Fibroblast of lung (primary cell): Measurements from ENCODE around the gene CCDC88C. TPM values are rescaled to one million over a fixed set of nuclear protein-coding genes. Genes with fewer than 3 reads are reported as not detected.
A peak's percentile ranks its signal among the peaks of the same experiment; 100 is the strongest.

Source experiments
- DNase-seq, 2 donors: peaks; one replicate each; pipeline versions ENCODE4 v3.0.0 to v3.0.0-alpha.2; 2010; ENCODE audit warnings: low read depth in 2 of 2
- H2AFZ ChIP-seq: 2 replicates; pipeline ENCODE4 v1.5.1; 2012; ENCODE audit warnings: low read length, control low read depth, inconsistent platforms
- H3K27ac ChIP-seq: 2 replicates; pipeline ENCODE4 v1.5.1; 2011; ENCODE audit warnings: low read length, control low read depth; ENCODE audit not compliant: insufficient read depth
- H3K27me3 ChIP-seq: 2 replicates; pipeline ENCODE4 v1.5.1; 2011; ENCODE audit warnings: mild to moderate bottlenecking, low read length; ENCODE audit not compliant: control insufficient read depth, insufficient read depth
- H3K36me3 ChIP-seq: 2 replicates; pipeline ENCODE4 v1.5.1; 2011; ENCODE audit warnings: low read length; ENCODE audit not compliant: control insufficient read depth, insufficient read depth
- H3K4me1 ChIP-seq: 2 replicates; pipeline ENCODE4 v1.5.1; 2011; ENCODE audit warnings: low read length; ENCODE audit not compliant: control insufficient read depth, insufficient read depth; ENCODE audit errors: extremely low read depth
- H3K4me2 ChIP-seq: 2 replicates; pipeline ENCODE4 v1.5.1; 2011; ENCODE audit warnings: low read length, control low read depth; ENCODE audit not compliant: insufficient read depth; ENCODE audit errors: extremely low read depth
- H3K4me3 ChIP-seq, 4 experiments: fragments of 200-600 bp in 1 of 4; sonication (generic) in 1 of 4; replicated peaks in 1 of 4; 2 replicates each; pipeline ENCODE4 v1.5.1; 2011 to 2016; ENCODE audit warnings: low read length in 4 of 4, low read depth in 3 of 4, mild to moderate bottlenecking in 3 of 4, control low read depth in 2 of 4, inconsistent platforms in 1 of 4, mixed read lengths in 1 of 4; ENCODE audit not compliant: insufficient read depth in 1 of 4; ENCODE audit errors: control extremely low read depth in 1 of 4
- H3K79me2 ChIP-seq: 2 replicates; pipeline ENCODE4 v1.5.1; 2012; ENCODE audit warnings: mild to moderate bottlenecking, low read length, inconsistent platforms; ENCODE audit not compliant: control insufficient read depth, insufficient read depth
- H3K9ac ChIP-seq: 2 replicates; pipeline ENCODE4 v1.5.1; 2011; ENCODE audit warnings: mild to moderate bottlenecking, low read length, control low read depth; ENCODE audit not compliant: insufficient read depth
- H3K9me3 ChIP-seq: 2 replicates; pipeline ENCODE4 v1.5.1; 2012; ENCODE audit warnings: low read depth, low read length; ENCODE audit not compliant: control insufficient read depth, insufficient read depth
- H4K20me1 ChIP-seq: 2 replicates; pipeline ENCODE4 v1.5.1; 2011; ENCODE audit warnings: low read length; ENCODE audit not compliant: control insufficient read depth, insufficient read depth; ENCODE audit errors: extremely low read depth
- EZH2 ChIP-seq: IDR thresholded peaks from 2 replicates; pipeline ENCODE4 v1.5.1; 2012; ENCODE audit warnings: low read length, control low read depth, mild to moderate bottlenecking; ENCODE audit errors: missing control alignments
- polyA minus RNA-seq: library from RNA; depleted of rRNA, polyadenylated mRNA; stranded (reverse); fragments of >200 nt; gene quantifications from 2 replicates; pipeline ENCODE4 v1.2.3, GENCODE V29; 2011; ENCODE audit warnings: low replicate concordance
- polyA plus RNA-seq, 2 donors: library from polyadenylated mRNA; depleted of rRNA in 1 of 2; stranded (reverse) in 1 of 2; unstranded in 1 of 2; fragments of >200 nt; gene quantifications; 2 replicates each; pipeline ENCODE4 v1.2.1, GENCODE V29; 2011 to 2012; ENCODE audit warnings: missing spikeins in 1 of 2
- total RNA-seq: library from RNA; depleted of rRNA; stranded (reverse); fragments of >200 nt; gene quantifications from 2 replicates; pipeline ENCODE4 v1.2.1, GENCODE V29; 2014
- TF ChIP-seq, protein P1 (sequence below), 2 donors: IDR thresholded peaks in 1 of 2; conservative IDR thresholded peaks in 1 of 2; 1 replicate in 1 of 2; 2 replicates in 1 of 2; pipeline ENCODE4 v1.5.1; 2011 to 2012; ENCODE audit warnings: low read length in 2 of 2, control low read depth in 1 of 2, inconsistent platforms in 1 of 2, low read depth in 1 of 2, mild to moderate bottlenecking in 1 of 2

CCDC88C gene, protein sequence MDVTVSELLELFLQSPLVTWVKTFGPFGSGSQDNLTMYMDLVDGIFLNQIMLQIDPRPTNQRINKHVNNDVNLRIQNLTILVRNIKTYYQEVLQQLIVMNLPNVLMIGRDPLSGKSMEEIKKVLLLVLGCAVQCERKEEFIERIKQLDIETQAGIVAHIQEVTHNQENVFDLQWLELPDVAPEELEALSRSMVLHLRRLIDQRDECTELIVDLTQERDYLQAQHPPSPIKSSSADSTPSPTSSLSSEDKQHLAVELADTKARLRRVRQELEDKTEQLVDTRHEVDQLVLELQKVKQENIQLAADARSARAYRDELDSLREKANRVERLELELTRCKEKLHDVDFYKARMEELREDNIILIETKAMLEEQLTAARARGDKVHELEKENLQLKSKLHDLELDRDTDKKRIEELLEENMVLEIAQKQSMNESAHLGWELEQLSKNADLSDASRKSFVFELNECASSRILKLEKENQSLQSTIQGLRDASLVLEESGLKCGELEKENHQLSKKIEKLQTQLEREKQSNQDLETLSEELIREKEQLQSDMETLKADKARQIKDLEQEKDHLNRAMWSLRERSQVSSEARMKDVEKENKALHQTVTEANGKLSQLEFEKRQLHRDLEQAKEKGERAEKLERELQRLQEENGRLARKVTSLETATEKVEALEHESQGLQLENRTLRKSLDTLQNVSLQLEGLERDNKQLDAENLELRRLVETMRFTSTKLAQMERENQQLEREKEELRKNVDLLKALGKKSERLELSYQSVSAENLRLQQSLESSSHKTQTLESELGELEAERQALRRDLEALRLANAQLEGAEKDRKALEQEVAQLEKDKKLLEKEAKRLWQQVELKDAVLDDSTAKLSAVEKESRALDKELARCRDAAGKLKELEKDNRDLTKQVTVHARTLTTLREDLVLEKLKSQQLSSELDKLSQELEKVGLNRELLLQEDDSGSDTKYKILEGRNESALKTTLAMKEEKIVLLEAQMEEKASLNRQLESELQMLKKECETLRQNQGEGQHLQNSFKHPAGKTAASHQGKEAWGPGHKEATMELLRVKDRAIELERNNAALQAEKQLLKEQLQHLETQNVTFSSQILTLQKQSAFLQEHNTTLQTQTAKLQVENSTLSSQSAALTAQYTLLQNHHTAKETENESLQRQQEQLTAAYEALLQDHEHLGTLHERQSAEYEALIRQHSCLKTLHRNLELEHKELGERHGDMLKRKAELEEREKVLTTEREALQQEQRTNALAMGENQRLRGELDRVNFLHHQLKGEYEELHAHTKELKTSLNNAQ (N-terminal part only)
- total RNA-seq (0.17 and 0.51 TPM in 2 replicates), polyA plus RNA-seq (0.02 and 0.12 TPM in 2 replicates), polyA minus RNA-seq (not detected in 2 replicates)
- 0.33 TPM in 1 of 2 replicates, not detected in the other for polyA plus RNA-seq (2012)

DNA sequence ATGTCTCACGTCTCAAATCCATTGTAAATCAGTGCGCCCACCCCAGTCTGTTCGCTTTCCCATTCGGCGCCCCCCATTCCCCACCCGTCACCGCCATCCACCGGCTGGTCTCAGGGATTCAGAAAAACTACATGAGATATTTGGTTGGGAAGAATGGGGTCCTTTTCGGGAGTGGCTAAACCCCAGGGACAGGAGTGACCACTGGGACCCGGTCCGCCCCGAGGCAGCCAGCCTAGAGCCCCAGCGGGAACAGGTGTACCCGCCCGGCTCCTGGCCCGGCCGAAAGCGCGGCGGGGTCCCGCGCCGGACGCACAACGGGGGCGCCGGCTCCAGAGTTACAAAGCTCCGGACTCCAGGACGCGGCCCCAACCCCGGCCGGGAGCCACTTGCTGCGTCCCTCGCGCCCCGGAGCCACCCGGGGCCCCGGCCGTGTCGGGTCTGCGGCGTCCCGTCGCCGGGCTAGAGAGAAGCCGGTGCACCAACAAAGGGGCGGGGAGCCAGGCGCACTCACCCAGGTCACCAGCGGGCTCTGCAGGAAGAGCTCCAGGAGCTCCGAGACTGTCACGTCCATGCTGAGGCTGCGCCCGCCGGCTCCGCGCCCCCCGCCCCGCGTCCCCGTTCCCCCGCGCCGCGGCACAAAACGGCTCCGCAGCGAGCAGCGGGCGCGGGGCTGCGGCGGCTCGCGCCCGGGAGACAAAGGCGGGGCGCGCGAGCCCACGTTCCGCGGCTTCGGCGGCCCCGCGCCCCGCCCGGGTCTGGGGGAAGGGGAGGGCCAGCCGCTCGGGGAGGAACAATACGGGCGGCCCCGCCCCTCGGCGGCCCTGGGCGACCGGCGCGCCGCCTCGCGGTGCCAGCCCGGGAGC, at the start of gene CCDC88C:
Gene CCDC88C, minus strand, starts transcription at position 701 of the 863 bp plus-strand sequence. Its CDS starts 130 bp downstream, at position 571.
- Histone ChIP-seq H3K4me3 (peak within 1 kb of the TSS in 3 of 4 experiments; percentile 4 to 31 (median 20)), H3K36me3 (no peaks in the 10 kb centered on the region), H3K4me2 (peak within 1 kb of the TSS; percentile 44), H3K27me3 (peaks cover 13% of the 10 kb centered on the region), H4K20me1 (no peaks in the 10 kb centered on the region), H3K9ac (no peak within 1 kb of the TSS), H2AFZ (no peak within 1 kb of the TSS), H3K79me2 (no peaks in the 10 kb centered on the region), H3K27ac (no peak within 1 kb of the TSS), H3K9me3 (no peaks in the 10 kb centered on the region), H3K4me1 (no peaks in the 10 kb centered on the region)
- TF ChIP-seq EZH2 = peak; percentile 23
- TF ChIP-seq, protein P1, sequence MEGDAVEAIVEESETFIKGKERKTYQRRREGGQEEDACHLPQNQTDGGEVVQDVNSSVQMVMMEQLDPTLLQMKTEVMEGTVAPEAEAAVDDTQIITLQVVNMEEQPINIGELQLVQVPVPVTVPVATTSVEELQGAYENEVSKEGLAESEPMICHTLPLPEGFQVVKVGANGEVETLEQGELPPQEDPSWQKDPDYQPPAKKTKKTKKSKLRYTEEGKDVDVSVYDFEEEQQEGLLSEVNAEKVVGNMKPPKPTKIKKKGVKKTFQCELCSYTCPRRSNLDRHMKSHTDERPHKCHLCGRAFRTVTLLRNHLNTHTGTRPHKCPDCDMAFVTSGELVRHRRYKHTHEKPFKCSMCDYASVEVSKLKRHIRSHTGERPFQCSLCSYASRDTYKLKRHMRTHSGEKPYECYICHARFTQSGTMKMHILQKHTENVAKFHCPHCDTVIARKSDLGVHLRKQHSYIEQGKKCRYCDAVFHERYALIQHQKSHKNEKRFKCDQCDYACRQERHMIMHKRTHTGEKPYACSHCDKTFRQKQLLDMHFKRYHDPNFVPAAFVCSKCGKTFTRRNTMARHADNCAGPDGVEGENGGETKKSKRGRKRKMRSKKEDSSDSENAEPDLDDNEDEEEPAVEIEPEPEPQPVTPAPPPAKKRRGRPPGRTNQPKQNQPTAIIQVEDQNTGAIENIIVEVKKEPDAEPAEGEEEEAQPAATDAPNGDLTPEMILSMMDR (conservative IDR thresholded peaks at IDR 0.05 in 1 of 2, IDR thresholded peaks at IDR 0.05 in 1 of 2; ENCODE audit: low read depth in 1 of 2, low read length in 2 of 2) = no peak
- peak in 1 of 2 donors; percentile 20 for DNase-seq

DNA sequence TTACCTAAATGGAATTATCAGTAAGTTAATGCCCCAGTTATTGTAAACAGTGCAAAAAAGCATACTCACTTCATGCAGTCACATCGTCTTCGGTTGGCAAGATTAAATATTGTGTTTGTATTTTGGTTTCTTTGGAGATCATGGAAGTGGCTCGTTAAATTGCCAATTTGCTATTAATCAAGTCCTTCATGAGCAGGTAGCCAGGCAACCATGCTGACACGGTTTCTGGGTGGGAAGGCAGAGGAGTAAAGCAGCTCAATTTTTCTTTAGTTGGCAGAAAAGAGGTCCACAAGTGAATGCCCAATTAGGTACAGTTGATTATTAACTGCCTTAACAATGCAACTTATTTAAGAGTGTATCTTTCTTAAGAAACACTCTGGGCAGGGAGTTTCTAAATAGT, 48.6 kb upstream of the CCDC88C start:
- H3K36me3 ChIP-seq = peaks cover 7% of the 10 kb centered on the region
- H3K9me3 ChIP-seq = no peaks in the 10 kb centered on the region
- no peak overlapping the region for H2AFZ ChIP-seq
- no peaks in the 10 kb centered on the region for H4K20me1 ChIP-seq
- no peaks in the 10 kb centered on the region for H3K79me2 ChIP-seq
- no peaks in the 10 kb centered on the region for H3K4me1 ChIP-seq
- peak in 1 of 2 donors; percentile 10 for DNase-seq
- no peak overlapping the region for H3K4me3 ChIP-seq
- no peak overlapping the region for H3K27ac ChIP-seq
- H3K27me3 ChIP-seq = no peaks in the 10 kb centered on the region
- no peak overlapping the region for H3K9ac ChIP-seq
- TF ChIP-seq, protein P1 (conservative IDR thresholded peaks at IDR 0.05 in 1 of 2, IDR thresholded peaks at IDR 0.05 in 1 of 2; ENCODE audit: low read depth in 1 of 2, low read length in 2 of 2) = no peak
- TF ChIP-seq EZH2 = no peak
- no peak overlapping the region for H3K4me2 ChIP-seq
